HG03342 (cell line): Measurements from ENCODE around the gene CDH24.

Source experiments
- ATAC-seq: cut with Tn5 transposase; IDR thresholded peaks from one replicate; pipeline ENCODE4 v1.9.1; 2021; ENCODE audit warnings: mild to moderate bottlenecking, moderate library complexity; ENCODE audit not compliant: unreplicated experiment

Gene CDH24

GRCh38 chr14:23045419-23046357 is 11.6 kb downstream of the CDH24 start:
- ATAC-seq, result no peak

- no peak for ATAC-seq
Measured at GRCh38 chr14:23044840-23045239, 12.5 kb downstream of the CDH24 start.

- ATAC-seq, result no peak
Measured at GRCh38 chr14:23043754-23044153, 13.6 kb downstream of the CDH24 start.

- ATAC-seq, result no peak
Measured at GRCh38 chr14:23043145-23043544, 14.2 kb downstream of the CDH24 start.

GRCh38 chr14:23042162-23042965 is 15.0 kb downstream of the CDH24 start, which contains the start of gene PSMB11:
TSS of gene PSMB11 (plus strand) at chr14:23042212. CDS start at chr14:23042226, 14 bp downstream.
- no peak for ATAC-seq

GRCh38 chr14:23041729-23042128 is 15.6 kb downstream of the CDH24 start:
- no peak for ATAC-seq

- ATAC-seq, result no peak
Measured at GRCh38 chr14:23040100-23040499, 17.2 kb downstream of the CDH24 start.

- no peak for ATAC-seq
Measured at GRCh38 chr14:23035303-23036144, 21.8 kb downstream of the CDH24 start.

- peak; percentile 89 for ATAC-seq
Measured at GRCh38 chr14:23034498-23035302, 22.6 kb downstream of the CDH24 start, which contains the start of gene PSMB5. TSS of gene PSMB5 (minus strand) at chr14:23034900. CDS start at chr14:23034881, 19 bp downstream.

- peak; percentile 9 for ATAC-seq
Measured at GRCh38 chr14:23033801-23034497, 23.4 kb downstream of the CDH24 start.

GRCh38 chr14:23033251-23033727 is 24.0 kb downstream of the CDH24 start:
- ATAC-seq, result no peak

- ATAC-seq, result no peak
Measured at GRCh38 chr14:23030936-23031335, 26.4 kb downstream of the CDH24 start.

- no peak for ATAC-seq
Measured at GRCh38 chr14:23028799-23029198, 28.5 kb downstream of the CDH24 start.

GRCh38 chr14:23025151-23025814 is 32.0 kb downstream of the CDH24 start:
- no peak for ATAC-seq

GRCh38 chr14:23024612-23025075 is 32.7 kb downstream of the CDH24 start:
- ATAC-seq, result no peak

- ATAC-seq, result no peak
Measured at GRCh38 chr14:23023795-23024152, 33.5 kb downstream of the CDH24 start.

- ATAC-seq, result no peak
Measured at GRCh38 chr14:23023022-23023794, 34.1 kb downstream of the CDH24 start.
